ENCODE data around the gene BARD1.

GRCh38 chr2:214836568-214836967 lies 27.1 kb upstream of the BARD1 start:
- TF ChIP-seq CTCF (conservative IDR thresholded peaks at IDR 0.05; ENCODE audit: low read length) = no peak
- TF ChIP-seq EZH2phosphoT487 (IDR thresholded peaks at IDR 0.05; ENCODE audit: borderline replicate concordance, low read depth, low read length) = no peak

Data from OCI-LY7 (cell line).